Natural killer cell (primary cell): ENCODE measurements around the gene THEM5. TPM values are rescaled to one million over a fixed set of nuclear protein-coding genes. Genes with fewer than 3 reads are reported as not detected.

ENCODE experiments used
- ATAC-seq, 3 donors: fragments of 150-1000 bp in 2 of 3; fragments of 200-7000 bp in 1 of 3; cut with Tn5 transposase; 1 replicate in 1 of 3; 2 replicates in 2 of 3; pipeline ENCODE4 v1.10.0; 2021; ENCODE audit warnings: mild to moderate bottlenecking in 2 of 3, moderate library complexity in 2 of 3
- DNase-seq, 2 donors: peaks; one replicate each; pipeline versions ENCODE4 v3.0.0 to v3.0.0-alpha.2; 2013 to 2021; ENCODE audit warnings: mixed read lengths in 1 of 2
- H3K27ac ChIP-seq: one replicate; pipeline ENCODE4 v1.5.1; 2013; ENCODE audit warnings: mild to moderate bottlenecking, low read length
- H3K27me3 ChIP-seq: one replicate; pipeline ENCODE4 v1.6.1; 2013; ENCODE audit warnings: low read length; ENCODE audit not compliant: control insufficient read depth, insufficient read depth
- H3K36me3 ChIP-seq: one replicate; pipeline ENCODE4 v1.6.1; 2013; ENCODE audit warnings: low read length; ENCODE audit not compliant: control insufficient read depth, insufficient read depth
- H3K4me1 ChIP-seq: one replicate; pipeline ENCODE4 v1.6.1; 2013; ENCODE audit warnings: low read length; ENCODE audit not compliant: control insufficient read depth, insufficient read depth
- H3K4me3 ChIP-seq: one replicate; pipeline ENCODE4 v1.5.1; 2013; ENCODE audit warnings: low read length
- H3K9me3 ChIP-seq: one replicate; pipeline ENCODE4 v1.6.1; 2013; ENCODE audit warnings: low read length; ENCODE audit not compliant: control insufficient read depth, insufficient read depth
- H3K27ac Mint-ChIP-seq, 2 donors: one replicate each; pipeline ENCODE4 v1.8.0; 2022; ENCODE audit warnings: mild to moderate bottlenecking in 2 of 2, mixed read lengths in 2 of 2, moderate library complexity in 1 of 2
- H3K27me3 Mint-ChIP-seq, 2 donors: one replicate each; pipeline ENCODE4 v1.8.0; 2022; ENCODE audit warnings: low read depth in 2 of 2, mixed read lengths in 2 of 2
- H3K36me3 Mint-ChIP-seq: one replicate; pipeline ENCODE4 v1.8.0; 2022; ENCODE audit warnings: mixed read lengths
- H3K4me1 Mint-ChIP-seq, 2 donors: one replicate each; pipeline ENCODE4 v1.8.0; 2022; ENCODE audit warnings: mixed read lengths in 2 of 2
- H3K4me3 Mint-ChIP-seq: one replicate; pipeline ENCODE4 v1.8.0; 2022; ENCODE audit warnings: mild to moderate bottlenecking, moderate library complexity, mixed read lengths
- H3K9me3 Mint-ChIP-seq, 2 donors: one replicate each; pipeline ENCODE4 v1.8.0; 2022; ENCODE audit warnings: mixed read lengths in 2 of 2
- CTCF ChIP-seq: fragments of 200-600 bp; IDR thresholded peaks from one replicate; pipeline ENCODE4 v1.8.0; 2022; ENCODE audit warnings: antibody characterized with exemption
- WGBS: methylation state at CpG from one replicate; pipeline ENCODE4 v1.1.7; 2013; ENCODE audit warnings: missing lambda C conversion rate; ENCODE audit not compliant: insufficient coverage; 5-methylcytosine and 5-hydroxymethylcytosine counted together
- intact Hi-C: fragments of 100-400 bp; cut with micrococcal nuclease; formaldehyde crosslinking; loops from one replicate; pipeline ENCODE4 v1.14.2; 2022
- total RNA-seq, 4 donors: library from RNA; stranded (reverse); fragments of 120-200 nt in 1 of 4; gene quantifications; one replicate each; pipeline versions ENCODE4 v1.2.3 to v1.2.4, GENCODE V29; 2013 to 2022

THEM5 gene
- total RNA-seq, 3 donors from 2014 or later (not counting 1 experiment from before 2014, with no cell fraction given): 0.52 TPM; not detected in 2

- intact Hi-C loops: no loop called here
- no peak for DNase-seq
- Histone ChIP-seq H3K36me3 (no peaks in the 10 kb centered on the region), H3K4me1 (peaks cover 21% of the 10 kb centered on the region), H3K27ac (no peak overlapping the region), H3K4me3 (no peak overlapping the region), H3K27me3 (peaks cover 5% of the 10 kb centered on the region), H3K9me3 (no peaks in the 10 kb centered on the region)
- no peaks in the 10 kb centered on the region for H3K9me3 Mint-ChIP-seq
- TF ChIP-seq CTCF: no peak
- H3K27me3 Mint-ChIP-seq: peaks cover 10 to 32% of the 10 kb centered on the region in 2 donors
- 64% methylated on average over 2 of the region's 2 CpGs for WGBS
- no peak for ATAC-seq
- no peaks in the 10 kb centered on the region for H3K36me3 Mint-ChIP-seq
- peaks cover 16 to 23% of the 10 kb centered on the region in 2 donors for H3K4me1 Mint-ChIP-seq
- H3K27ac Mint-ChIP-seq: no peak overlapping the region
- H3K4me3 Mint-ChIP-seq: no peak overlapping the region
Measured at GRCh38 chr1:151843398-151843797, 10.1 kb downstream of the THEM5 start.

GRCh38 chr1:151841141-151841540 is 12.4 kb downstream of the THEM5 start:
- no peak overlapping the region for H3K4me3 ChIP-seq
- peaks cover 37% of the 10 kb centered on the region for H3K4me1 ChIP-seq
- Mint-ChIP-seq H3K36me3 (no peaks in the 10 kb centered on the region), H3K27me3 (peaks cover 10 to 32% of the 10 kb centered on the region in 2 donors), H3K4me1 (peaks cover 33 to 40% of the 10 kb centered on the region in 2 donors), H3K4me3 (no peak overlapping the region), H3K27ac (peak overlapping the region in 1 of 2 donors; percentile 85), H3K9me3 (no peaks in the 10 kb centered on the region)
- WGBS: 98% methylated on average over 2 of the region's 2 CpGs
- peaks cover 5% of the 10 kb centered on the region for H3K27me3 ChIP-seq
- no peaks in the 10 kb centered on the region for H3K9me3 ChIP-seq
- ATAC-seq (no peak), DNase-seq (no peak)
- intact Hi-C loops: no loop called here
- no peak for TF ChIP-seq CTCF
- no peaks in the 10 kb centered on the region for H3K36me3 ChIP-seq
- H3K27ac ChIP-seq: no peak overlapping the region

- no peaks in the 10 kb centered on the region for H3K36me3 ChIP-seq
- DNase-seq (no peak), ATAC-seq (no peak)
- H3K27ac Mint-ChIP-seq: peak overlapping the region in 1 of 2 donors; percentile 85
- H3K9me3 ChIP-seq: no peaks in the 10 kb centered on the region
- H3K27me3 Mint-ChIP-seq: peaks cover 10 to 30% of the 10 kb centered on the region in 2 donors
- TF ChIP-seq CTCF: no peak
- H3K36me3 Mint-ChIP-seq: no peaks in the 10 kb centered on the region
- no peak overlapping the region for H3K4me3 ChIP-seq
- H3K27me3 ChIP-seq: peaks cover 5% of the 10 kb centered on the region
- peak overlapping the region; percentile 86 for H3K4me3 Mint-ChIP-seq
- H3K4me1 ChIP-seq: peaks cover 37% of the 10 kb centered on the region
- intact Hi-C loops: no loop called here
- no peaks in the 10 kb centered on the region for H3K9me3 Mint-ChIP-seq
- peak overlapping the region; percentile 19 for H3K27ac ChIP-seq
- peaks cover 33 to 40% of the 10 kb centered on the region in 2 donors for H3K4me1 Mint-ChIP-seq
Measured at GRCh38 chr1:151840421-151840820, 13.1 kb downstream of the THEM5 start.
